SU-DHL-6 (cell line): ENCODE data around the gene GRPR.

Experiments
- H2AFZ ChIP-seq: fragments of 200-600 bp; sonication (generic); 2 replicates; pipeline ENCODE4 v1.6.1; 2014; ENCODE audit warnings: low read depth, mild to moderate bottlenecking, moderate library complexity, mixed read lengths, antibody characterized with exemption, low read length; ENCODE audit not compliant: severe bottlenecking
- H3F3A ChIP-seq: fragments of 200-600 bp; shearing (Covaris generic); 2 replicates; pipeline ENCODE4 v1.6.0; 2016; ENCODE audit warnings: antibody characterized with exemption, mild to moderate bottlenecking; ENCODE audit not compliant: insufficient read depth
- H3K27ac ChIP-seq: fragments of 200-600 bp; sonication (generic); 2 replicates; pipeline ENCODE4 v1.5.1; 2016; ENCODE audit warnings: low read depth, mild to moderate bottlenecking, low read length, moderate library complexity, mixed read lengths
- H3K27me3 ChIP-seq: fragments of 200-600 bp; sonication (generic), shearing (Covaris generic); 2 replicates; pipeline ENCODE4 v1.6.0; 2014; ENCODE audit warnings: mild to moderate bottlenecking, low read length
- H3K36me3 ChIP-seq: fragments of 200-600 bp; sonication (generic); 2 replicates; pipeline ENCODE4 v1.6.1; 2014; ENCODE audit warnings: mild to moderate bottlenecking, low read length, mixed read lengths
- H3K4me2 ChIP-seq: fragments of 300-600, 200-600 bp; shearing (Covaris generic), sonication (generic); 2 replicates; pipeline ENCODE4 v1.6.0; 2014; ENCODE audit warnings: low read length, low read depth, mild to moderate bottlenecking; ENCODE audit not compliant: poor library complexity, severe bottlenecking
- H3K4me3 ChIP-seq: fragments of 200-600 bp; sonication (generic); 2 replicates; pipeline ENCODE4 v1.5.1; 2014; ENCODE audit warnings: antibody characterized with exemption, low read length, mild to moderate bottlenecking, mixed read lengths; ENCODE audit not compliant: insufficient read depth, poor library complexity, severe bottlenecking
- H3K79me2 ChIP-seq: fragments of 200-600 bp; sonication (generic); 2 replicates; pipeline ENCODE4 v1.6.1; 2014; ENCODE audit warnings: mild to moderate bottlenecking, low read length, moderate library complexity; ENCODE audit not compliant: insufficient read depth
- H3K9ac ChIP-seq: fragments of 200-600 bp; sonication (generic); 2 replicates; pipeline ENCODE4 v1.7.0; 2014; ENCODE audit warnings: mild to moderate bottlenecking, low read length
- H3K9me2 ChIP-seq: fragments of 200-600 bp; sonication (generic); replicated peaks from 2 replicates; pipeline ENCODE4 v1.6.1; 2014; ENCODE audit warnings: low read length; ENCODE audit not compliant: insufficient read depth
- H3K9me3 ChIP-seq: fragments of 200-600 bp; sonication (generic); 2 replicates; pipeline ENCODE4 v1.6.1; 2014; ENCODE audit warnings: low read length, mixed read lengths; ENCODE audit not compliant: insufficient read depth
- H4K20me1 ChIP-seq: fragments of 200-600 bp; sonication (generic); 2 replicates; pipeline ENCODE4 v1.6.1; 2014; ENCODE audit warnings: low read depth, mild to moderate bottlenecking, antibody characterized with exemption, low read length, moderate library complexity, mixed read lengths
- CTCF ChIP-seq: fragments of 200-600 bp; sonication (generic); IDR thresholded peaks from one replicate; pipeline ENCODE4 v1.5.1; 2017; ENCODE audit warnings: antibody characterized with exemption, mild to moderate bottlenecking, low read length, moderate library complexity; ENCODE audit not compliant: insufficient read depth, poor library complexity, severe bottlenecking
- EZH2phosphoT487 ChIP-seq: fragments of 200-600 bp; sonication (generic), shearing (Covaris generic); conservative IDR thresholded peaks from 2 replicates; pipeline ENCODE4 v1.6.1; 2018; ENCODE audit warnings: mild to moderate bottlenecking, antibody characterized with exemption, low read length, moderate library complexity, mixed read lengths

Gene GRPR

GRCh38 chrX:16138108-16138427 is 14.7 kb downstream of the GRPR start:
- peak overlapping the region; percentile 29 for H3K4me2 ChIP-seq
- no peak overlapping the region for H2AFZ ChIP-seq
- H3K9me2 ChIP-seq: no peaks in the 10 kb centered on the region
- TF ChIP-seq CTCF (peak; percentile 62), EZH2phosphoT487 (no peak)
- H3K79me2 ChIP-seq: no peaks in the 10 kb centered on the region
- H3K9me3 ChIP-seq: no peaks in the 10 kb centered on the region
- no peaks in the 10 kb centered on the region for H3K36me3 ChIP-seq
- H3K9ac ChIP-seq: no peak overlapping the region
- H3K4me3 ChIP-seq: no peak overlapping the region
- H3K27ac ChIP-seq: no peak overlapping the region
- no peaks in the 10 kb centered on the region for H4K20me1 ChIP-seq
- H3F3A ChIP-seq: no peaks in the 10 kb centered on the region
- H3K27me3 ChIP-seq: no peaks in the 10 kb centered on the region

- H3K79me2 ChIP-seq: no peaks in the 10 kb centered on the region
These were observed 17.1 kb downstream of the GRPR start for GRCh38 chrX:16140448-16140847.

GRCh38 chrX:16140983-16141382 is 17.6 kb downstream of the GRPR start:
- Histone ChIP-seq H3K36me3 (no peaks in the 10 kb centered on the region), H3K9me3 (no peaks in the 10 kb centered on the region), H3K27ac (no peak overlapping the region), H3K4me3 (no peak overlapping the region), H3F3A (no peaks in the 10 kb centered on the region), H2AFZ (no peak overlapping the region), H3K79me2 (no peaks in the 10 kb centered on the region), H3K27me3 (no peaks in the 10 kb centered on the region), H3K9ac (no peak overlapping the region), H3K4me2 (no peak overlapping the region), H4K20me1 (no peaks in the 10 kb centered on the region), H3K9me2 (no peaks in the 10 kb centered on the region)
- no peak for TF ChIP-seq EZH2phosphoT487
- TF ChIP-seq CTCF: no peak

More at GRCh38 chrX:16140448-16140847, 17.1 kb downstream of the GRPR start:
- H3K9ac ChIP-seq: no peak overlapping the region
- H3K27me3 ChIP-seq: no peaks in the 10 kb centered on the region
- H3K27ac ChIP-seq: no peak overlapping the region
- TF ChIP-seq CTCF: no peak
- no peak for TF ChIP-seq EZH2phosphoT487
- no peak overlapping the region for H2AFZ ChIP-seq
- no peaks in the 10 kb centered on the region for H4K20me1 ChIP-seq
- no peaks in the 10 kb centered on the region for H3K36me3 ChIP-seq
- H3K4me2 ChIP-seq: no peak overlapping the region
- no peaks in the 10 kb centered on the region for H3K9me2 ChIP-seq
- no peaks in the 10 kb centered on the region for H3K9me3 ChIP-seq
- H3F3A ChIP-seq: no peaks in the 10 kb centered on the region
- no peak overlapping the region for H3K4me3 ChIP-seq
